DOHH2 (cell line): ENCODE data around the gene AIM2.

Source experiments
- CTCF ChIP-seq: fragments of 200-600 bp; sonication (generic); IDR thresholded peaks from one replicate; pipeline ENCODE4 v1.5.1; 2014; ENCODE audit warnings: antibody characterized with exemption, mild to moderate bottlenecking, low read depth, low read length; ENCODE audit not compliant: poor library complexity, severe bottlenecking
- EZH2phosphoT487 ChIP-seq: fragments of 200-600 bp; sonication (generic); IDR thresholded peaks from 2 replicates; pipeline ENCODE4 v1.6.1; 2017; ENCODE audit warnings: borderline replicate concordance, mild to moderate bottlenecking, antibody characterized with exemption, low read length, moderate library complexity, mixed read lengths

- no peak for TF ChIP-seq CTCF
- no peak for TF ChIP-seq EZH2phosphoT487
Observed at GRCh38 chr1:159077120-159077961, 775 bp upstream of the AIM2 start.
